Activated CD4-positive, alpha-beta T cell treated with anti-CD3 and anti-CD28 coated beads, Interleukin-10, Interleukin-2, amounts not matched to agents 100 ng/mL and 50 ng/mL, durations not matched to agents 16 hours and 8 hours (primary cell): ENCODE measurements around the gene STKLD1.
"Not testable (repeated sequence)": the region's sequence is repeated elsewhere in the genome, so short reads cannot be mapped to it uniquely, and the experiment has no call there.

ENCODE experiments used
- DNase-seq: peaks from one replicate; pipeline ENCODE4 v3.0.0-alpha.2; 2020

The STKLD1 gene

DNA sequence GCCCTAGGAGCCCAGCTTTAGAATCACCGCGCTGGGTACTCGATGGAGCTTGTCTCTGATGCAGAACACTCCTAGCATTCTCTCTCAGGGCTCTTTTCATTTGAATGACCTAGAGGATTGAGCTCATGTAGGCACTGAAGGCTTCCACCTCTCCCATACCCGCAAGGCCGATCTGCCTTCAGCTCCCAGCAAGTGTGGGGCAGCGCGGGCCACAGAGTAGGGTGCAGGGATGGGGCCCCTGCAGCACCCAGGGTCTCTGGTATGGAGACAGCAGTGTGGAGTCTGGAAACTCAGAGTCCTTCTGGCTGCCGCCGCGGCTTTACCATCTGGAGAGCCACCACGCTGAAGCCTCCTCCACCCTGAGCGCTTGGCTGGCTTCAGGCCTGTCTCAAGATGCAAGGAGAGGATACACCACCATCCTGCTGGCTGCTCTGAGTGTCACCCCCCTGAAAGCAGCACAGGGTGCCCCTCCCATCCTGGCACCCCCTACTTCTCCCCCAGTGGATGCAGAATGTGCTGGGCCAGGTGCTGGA lies 12.9 kb downstream of the STKLD1 start:
- DNase-seq: no peak

DNA sequence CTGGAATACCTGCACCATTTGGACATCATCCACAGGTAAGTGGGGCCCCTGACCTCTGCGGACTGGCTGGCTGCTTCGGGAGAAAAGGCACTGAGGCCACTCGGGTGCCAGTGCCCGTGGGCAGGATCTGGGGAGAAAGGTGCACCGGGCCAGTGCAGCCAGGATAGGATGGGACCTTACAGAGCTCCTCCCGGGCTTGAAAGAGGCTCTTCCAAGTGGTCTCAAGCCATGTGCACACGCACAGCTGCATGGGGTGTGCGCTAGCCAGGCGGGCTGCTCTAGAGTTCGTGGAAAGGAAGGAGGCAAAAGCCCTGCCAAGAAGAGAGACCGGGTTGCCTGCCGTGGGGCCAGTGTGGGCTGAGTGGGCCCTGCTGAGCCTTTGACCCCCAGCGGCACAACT lies 13.4 kb downstream of the STKLD1 start:
- DNase-seq: no peak

DNA sequence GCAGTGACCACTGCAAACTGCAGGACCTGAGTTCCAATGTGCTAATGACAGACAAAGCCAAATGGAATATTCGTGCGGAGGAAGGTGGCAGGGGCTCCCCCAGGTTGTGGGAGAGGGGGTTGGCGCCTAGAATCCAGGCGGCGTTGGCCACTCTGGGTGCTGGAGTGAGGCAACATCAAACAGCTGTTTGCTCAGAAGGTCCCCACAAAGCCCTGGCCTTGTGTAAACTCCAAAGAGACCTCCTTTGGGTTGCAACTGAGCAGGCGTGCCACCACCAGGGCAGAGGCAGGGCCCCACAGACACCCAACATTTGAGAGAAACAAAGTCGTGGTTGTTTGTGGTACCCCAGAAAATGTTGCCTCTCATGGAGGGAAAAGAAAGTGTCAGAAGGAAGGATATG lies 14.5 kb downstream of the STKLD1 start:
- DNase-seq: no peak

DNA sequence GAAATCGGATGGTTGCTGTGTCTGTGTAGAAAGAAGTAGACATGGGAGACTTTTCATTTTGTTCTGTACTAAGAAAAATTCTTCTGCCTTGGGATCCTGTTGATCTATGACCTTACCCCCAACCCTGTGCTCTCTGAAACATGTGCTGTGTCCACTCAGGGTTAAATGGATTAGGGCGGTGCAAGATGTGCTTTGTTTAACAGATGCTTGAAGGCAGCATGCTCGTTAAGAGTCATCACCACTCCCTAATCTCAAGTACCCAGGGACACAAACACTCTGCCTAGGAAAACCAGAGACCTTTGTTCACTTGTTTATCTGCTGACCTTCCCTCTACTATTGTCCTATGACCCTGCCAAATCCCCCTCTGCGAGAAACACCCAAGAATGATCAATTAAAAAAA lies 15.3 kb downstream of the STKLD1 start:
- not testable (repeated sequence) for DNase-seq

DNA sequence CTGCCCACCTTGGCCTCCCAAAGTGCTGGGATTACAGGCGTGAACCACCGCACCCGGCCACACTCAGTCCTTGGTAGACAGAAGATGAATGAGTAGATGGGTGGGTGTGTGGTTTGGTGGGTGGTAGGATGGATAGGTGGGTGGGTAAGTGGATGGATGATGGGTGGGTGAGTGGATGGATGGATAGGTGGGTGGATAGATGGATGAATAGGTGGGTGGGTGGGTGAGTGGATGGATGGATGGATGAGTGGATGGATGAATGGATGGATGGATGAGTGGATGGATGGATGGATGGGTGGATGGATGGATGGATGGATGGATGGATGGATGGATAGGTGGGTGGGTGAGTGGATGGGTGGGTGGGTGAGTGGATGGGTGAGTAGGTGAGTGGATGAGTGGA lies 16.1 kb downstream of the STKLD1 start:
- not testable (repeated sequence) for DNase-seq

DNA sequence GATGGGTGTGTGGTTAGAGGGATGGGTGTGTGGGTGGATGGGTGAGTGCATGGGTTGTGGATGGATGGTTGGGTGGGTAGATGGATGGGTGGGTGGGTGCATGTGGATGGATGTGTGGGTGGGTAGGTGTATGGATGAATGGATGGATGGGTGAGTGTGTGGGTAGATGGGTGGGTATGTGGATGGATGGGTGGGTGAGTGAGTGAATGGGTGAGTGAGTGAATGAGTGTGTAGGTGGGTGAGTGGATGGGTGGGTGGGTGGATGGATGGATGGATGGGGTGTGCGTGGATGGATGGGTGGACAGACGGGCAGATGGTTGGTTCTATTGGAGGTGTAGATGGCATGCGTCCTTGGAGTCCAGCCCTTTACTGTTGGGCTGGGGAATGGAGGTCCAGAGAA lies 17.2 kb downstream of the STKLD1 start:
- DNase-seq: no peak

DNA sequence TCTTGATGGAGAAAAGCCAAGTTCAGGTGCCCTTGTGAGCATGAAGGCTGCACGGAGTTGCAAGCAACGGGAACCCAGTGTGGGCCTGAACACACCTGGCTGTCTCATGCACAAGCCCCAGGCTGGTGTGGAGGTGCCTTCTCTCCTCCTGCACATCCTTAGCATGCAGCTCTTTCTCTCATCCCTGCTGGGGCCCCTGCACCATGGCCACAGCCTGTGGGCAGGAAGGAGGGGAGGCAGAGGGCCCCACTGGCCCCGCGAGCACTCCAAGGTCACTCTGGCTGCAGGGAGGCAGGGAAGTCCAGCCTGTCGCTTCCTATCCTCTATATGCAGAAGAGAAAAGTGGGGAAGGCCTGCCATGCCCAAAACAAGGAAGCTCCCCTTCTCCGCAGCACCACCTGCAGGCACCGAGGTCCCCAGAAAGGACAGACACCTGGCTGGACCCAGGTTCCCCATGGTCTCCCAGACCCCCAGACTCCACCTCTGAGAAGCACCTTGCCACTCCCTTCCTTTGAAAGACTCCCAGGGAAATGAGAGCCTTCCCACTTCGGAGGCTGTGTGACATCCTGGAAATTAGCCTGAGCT lies 18.6 kb downstream of the STKLD1 start:
- DNase-seq: no peak

DNA sequence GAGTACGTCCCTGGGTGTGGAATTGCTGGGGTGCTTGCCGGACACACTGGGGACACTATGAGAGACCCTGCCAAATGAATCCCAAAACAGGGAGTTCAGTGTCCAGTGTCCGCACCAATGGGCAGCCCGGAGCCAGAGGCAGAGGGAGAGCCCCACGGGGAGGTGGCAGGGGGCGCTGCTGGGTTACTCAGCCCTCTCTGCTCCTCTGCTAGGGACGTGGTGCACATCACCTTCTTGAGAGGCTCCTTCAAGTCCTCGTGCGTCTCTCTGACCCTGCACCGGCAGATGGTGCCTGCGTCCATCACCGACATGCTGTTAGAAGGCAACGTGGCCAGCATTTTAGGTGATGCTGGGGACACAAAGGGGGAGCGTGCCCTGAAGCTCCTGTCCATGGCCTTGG lies 20.8 kb downstream of the STKLD1 start:
- DNase-seq: no peak

DNA sequence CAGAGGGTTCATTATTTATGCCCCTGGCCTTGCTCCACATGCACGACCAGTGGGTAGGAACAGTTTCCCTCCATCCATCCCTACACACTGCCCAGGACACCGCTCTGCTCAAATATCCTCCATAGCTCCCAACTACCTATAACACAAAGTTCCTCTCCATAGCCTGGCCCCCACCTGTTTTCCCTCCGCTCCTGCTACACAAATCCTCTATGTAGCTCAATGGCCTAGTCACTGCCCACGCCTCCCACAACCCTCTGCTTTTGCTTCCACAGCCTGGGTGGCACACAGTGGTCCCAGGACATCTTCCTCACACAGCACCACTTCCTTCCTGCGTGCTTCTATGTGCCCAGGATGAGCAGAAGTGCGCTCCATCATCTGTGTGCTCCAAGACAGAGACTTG lies 21.2 kb downstream of the STKLD1 start:
- DNase-seq: no peak

DNA sequence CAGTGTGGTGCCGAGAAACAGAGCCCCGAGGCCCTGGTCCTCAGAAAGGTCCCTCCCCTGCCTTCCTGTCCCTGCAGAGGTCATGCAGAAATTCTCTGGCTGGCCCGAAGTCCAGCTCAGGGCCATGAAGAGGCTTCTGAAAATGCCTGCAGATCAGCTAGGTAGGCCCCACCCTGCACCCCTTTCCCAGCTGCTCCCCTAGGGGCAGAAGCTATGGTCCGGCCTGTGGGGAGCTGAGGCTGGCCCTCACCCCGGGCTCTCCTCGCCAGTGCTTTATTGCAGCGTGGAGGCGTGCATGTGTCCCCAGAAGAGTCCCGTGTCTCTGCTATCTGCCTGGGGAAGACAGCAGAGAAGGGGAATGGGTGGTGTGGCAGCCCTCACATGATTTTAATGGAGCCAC lies 21.7 kb downstream of the STKLD1 start:
- DNase-seq: no peak

DNA sequence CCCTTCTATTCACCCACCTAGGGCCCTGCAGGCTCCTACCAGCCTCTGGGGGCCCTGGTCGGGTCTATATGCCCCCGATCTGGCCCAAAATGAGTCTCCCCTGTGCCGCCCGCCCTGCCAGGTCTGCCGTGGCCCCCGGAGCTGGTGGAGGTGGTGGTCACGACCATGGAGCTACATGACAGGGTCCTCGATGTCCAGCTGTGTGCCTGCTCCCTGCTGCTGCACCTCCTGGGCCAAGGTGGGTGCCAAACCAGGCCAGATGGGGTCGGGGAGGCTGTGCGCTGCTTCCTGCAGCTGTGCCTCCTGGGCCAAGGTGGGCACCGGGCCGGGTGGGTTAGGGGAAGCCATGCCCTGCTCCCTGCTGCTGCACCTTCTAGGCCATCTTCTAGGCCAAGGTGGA lies 24.1 kb downstream of the STKLD1 start:
- DNase-seq: no peak

DNA sequence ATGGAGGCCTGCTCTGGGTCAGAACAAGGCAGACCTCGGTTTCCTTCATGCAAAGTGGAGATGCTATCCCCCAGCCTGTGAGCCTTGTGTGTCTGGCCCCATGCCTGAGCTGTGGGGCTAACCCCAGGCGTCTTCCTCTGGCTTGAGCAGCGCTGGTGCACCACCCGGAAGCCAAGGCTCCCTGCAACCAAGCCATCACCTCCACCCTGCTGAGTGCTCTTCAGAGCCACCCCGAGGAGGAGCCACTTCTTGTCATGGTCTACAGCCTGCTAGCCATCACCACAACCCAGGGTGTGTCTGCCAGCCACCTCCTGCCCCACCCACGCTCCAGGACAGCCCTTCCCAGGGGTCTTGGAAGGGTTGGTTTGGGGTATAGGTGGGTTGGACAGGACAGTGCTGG lies 25.4 kb downstream of the STKLD1 start:
- DNase-seq: no peak

DNA sequence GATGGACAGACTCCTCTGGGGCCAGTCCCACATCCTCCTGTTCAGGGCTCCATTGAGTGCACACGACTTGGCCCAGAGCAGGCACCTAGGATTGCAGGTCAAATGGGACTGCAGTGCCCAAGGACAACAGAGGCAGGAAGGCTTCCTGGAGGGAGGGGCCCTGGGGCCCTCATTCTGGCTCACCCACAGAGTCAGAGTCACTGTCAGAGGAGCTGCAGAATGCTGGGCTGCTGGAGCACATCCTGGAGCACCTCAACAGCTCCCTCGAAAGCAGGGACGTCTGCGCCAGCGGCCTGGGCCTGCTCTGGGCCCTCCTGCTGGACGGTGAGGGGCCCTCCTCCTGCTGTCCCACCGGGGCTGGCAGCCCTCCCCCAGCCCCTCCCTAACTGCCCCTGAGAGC lies 26.5 kb downstream of the STKLD1 start:
- no peak for DNase-seq

DNA sequence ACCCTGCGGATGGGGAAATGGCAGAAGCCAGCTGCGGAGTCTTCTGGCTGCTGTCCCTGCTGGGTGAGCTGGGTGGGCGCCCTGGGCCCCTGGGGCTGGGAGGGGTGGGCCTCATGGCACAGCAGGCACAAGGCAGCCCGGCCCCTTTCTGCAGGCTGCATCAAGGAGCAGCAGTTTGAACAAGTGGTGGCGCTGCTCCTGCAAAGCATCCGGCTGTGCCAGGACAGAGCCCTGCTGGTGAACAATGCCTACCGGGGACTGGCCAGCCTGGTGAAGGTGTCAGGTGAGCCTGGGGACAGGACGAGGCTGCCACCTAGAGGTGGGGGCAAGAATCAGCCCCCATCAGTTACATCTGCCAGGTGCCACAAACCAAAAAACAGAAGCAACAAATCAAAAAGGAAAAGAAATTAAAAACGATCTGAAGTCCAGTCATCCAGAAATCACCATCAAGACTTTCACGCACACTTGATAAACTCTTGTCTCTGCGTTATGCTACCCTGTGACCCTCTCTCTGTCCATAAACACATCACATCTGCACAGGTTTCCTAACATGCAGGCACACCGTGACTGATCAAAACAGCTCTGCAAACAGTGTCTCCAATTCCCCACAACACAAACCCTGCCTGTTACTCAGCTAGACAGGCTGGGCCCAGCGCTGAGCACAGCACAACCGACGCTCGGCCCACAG lies 27.7 kb downstream of the STKLD1 start:
- DNase-seq: peak; percentile 68

DNA sequence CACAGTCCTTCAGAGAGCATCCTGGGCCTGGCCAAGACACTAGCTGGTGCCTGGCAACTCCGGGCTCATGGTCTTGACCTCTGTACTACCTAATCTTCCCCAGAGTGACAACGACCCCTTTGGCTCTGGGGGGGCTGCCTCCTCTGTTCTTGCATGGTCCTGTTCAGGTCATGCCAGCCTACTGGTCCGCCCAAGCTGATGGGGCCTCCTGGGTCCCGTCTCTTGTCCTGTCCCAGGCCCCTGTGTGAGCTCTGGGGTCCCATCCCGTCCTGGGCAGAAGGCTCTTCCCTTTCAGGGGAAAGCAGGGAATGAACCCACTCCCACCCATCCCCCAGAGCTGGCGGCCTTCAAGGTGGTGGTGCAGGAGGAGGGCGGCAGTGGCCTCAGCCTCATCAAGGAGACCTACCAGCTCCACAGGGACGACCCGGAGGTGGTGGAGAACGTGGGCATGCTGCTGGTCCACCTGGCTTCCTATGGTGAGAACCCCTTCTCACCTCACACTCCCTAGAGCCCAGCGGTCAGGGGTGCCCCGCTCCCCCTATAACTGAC lies 28.4 kb downstream of the STKLD1 start:
- DNase-seq: no peak

DNA sequence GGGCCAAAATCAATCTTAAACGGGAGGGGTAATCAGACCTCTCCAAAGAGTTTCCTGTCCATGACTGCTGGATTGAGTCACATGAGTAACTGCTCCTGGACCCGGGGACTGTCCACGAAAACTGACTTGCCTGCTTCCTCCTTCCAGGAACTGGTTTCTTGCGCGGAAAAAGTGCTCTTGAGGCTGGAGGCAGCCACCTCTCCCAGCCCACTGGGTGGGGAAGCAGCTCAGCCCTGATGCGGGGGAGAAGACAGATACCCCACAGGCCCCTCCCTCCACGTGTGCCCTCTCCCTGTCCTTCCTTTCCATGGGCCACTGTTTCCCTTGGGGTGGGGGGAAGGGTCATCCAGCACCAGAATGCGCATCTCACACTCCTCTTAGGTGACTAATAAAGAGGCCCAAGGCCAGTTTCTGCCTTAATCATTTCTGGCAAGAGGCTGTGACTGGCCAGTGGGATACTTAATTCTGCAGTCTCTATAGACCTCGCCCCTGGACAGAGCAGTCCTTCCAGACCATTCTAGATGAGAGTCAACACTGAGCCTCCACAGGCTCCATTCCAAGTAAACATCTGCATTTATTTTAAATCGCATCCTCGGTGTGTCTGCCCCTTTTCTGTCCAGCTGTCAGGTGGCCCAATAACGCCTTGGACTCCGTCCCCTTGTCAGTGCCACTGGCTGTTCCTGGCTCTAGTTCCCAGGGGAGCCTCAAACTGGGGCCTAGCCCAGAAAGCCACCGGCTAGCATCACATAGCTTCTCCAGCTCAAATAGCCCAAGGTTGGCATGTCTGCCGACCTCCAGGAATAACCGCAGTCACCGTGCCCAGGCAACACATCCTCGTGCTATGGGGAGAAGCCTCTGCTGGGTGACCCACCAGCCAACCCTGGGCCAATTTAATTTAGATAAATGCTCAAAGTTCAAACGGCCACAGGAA lies 29.6 kb downstream of the STKLD1 start:
- no peak for DNase-seq

DNA sequence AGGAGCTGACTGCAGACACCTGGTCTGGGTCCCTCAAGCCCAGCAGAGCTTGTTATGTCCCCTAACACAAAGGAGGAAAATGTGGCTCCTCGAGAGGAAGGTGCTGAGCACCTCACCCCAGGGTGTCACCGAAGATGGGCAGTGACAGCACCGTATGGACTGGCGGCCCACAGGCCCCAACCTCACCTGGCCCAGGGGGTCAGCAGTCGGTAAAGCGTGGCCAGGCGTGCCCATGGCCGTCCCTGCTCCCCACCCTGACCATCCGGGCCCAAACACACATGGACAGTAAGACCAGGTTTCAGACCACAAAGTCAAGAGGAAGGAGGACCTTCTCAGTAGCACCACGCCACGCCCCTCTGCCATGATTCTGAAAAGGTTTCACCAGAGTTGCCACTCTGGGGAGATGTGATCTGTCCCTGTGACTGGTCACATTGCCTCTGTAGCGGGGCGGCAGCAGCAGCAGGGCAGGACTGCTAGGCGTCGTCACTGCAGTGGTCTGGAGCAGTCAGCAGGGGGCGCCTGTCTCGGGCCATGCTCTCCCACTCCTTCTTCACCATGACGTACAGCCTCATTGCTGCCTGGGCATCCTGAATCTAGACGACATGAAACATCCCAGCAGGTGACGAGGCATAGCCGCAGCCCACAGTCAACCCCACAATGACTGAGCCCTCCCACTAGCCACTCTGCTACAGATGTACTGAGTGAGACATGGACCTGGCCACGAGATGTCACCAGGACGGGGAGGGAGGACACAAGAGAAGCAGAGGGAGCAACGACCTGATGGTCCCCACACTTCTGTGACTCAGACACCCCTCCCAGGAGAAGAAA lies 30.5 kb downstream of the STKLD1 start:
- peak; percentile 89 for DNase-seq

DNA sequence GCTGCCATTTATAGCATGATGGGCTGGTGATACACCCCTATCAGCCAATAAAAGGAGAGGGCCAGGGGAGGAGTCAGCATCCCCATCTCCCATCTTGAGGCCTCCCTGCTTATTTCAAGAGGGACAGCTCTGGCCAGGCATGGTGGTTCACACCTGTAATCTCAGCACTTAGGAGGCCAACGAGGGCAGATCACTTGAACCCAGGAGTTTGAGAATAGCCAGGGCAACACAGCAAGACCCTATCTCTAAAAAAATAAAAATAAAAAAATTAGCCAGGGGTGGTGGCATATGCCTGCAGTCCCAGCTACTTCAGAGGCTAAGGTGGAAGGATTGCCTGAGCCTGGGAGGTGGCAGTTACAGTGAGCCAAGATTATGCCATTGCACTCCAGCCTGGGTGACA lies 31.9 kb downstream of the STKLD1 start:
- DNase-seq: no peak

DNA sequence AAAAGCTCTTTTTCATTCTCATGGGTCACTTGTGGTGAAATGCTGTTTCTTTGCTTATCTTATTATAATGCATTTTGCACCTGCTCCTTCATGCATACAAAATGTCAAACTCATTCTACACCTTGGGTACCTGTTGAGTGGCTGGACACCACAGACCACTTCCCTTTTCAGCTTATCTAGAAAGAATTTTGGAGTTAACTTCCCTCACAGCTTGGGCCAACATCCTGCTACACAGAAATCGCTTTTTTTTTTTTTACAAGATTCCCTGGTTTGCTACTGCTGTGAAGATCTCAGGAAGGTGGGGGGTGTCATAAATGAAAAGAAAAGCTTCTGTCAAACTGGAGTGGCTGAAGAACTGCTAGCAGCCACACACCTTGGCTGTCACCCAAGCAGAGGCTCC lies 39.0 kb downstream of the STKLD1 start:
- DNase-seq: no peak

DNA sequence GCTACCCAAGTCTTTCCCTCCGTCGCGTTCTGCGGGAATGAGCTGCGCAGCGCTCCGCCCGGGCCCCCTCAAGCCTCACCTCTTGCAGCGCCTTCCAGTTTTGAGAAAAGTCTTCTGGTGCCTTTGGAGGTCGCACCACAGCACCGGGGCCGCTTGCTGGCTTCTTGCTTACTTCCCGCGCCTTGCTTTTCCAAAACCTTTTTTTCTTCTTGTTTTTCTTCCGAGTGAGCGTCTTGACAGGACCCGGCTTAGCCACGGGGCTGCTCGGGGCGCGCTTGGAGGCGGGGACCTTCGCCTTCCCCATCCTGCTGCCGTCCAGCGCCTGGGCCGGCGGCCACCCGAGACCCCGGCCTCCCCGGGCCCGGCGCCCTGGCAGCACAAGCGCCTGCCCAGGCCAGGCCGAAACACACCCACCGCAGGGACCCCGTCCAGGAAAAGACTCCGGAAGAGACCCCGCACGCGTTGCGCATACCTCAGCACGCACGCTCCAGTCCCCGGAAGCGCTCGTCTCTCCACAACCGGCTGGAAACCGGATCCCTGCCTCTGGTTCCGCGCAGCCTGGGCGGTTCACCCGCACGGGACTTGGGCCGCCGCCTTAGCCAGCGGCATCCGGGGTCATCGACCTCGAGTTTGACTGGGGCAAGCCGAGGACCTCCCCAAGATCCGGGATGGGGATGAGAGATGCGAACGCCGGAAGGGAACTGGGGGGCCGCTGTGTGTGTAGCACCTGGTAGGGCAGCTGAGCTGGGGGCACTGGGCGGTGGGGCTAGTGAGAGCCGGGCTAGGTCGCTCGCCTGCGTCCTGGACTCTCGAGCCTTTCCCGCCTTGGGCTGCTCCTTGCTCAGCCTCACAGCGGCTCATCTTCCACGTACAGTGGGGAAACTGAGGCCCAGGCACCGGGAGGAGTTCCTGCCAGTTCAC lies 41.6 kb downstream of the STKLD1 start, which contains the start of gene REXO4:
Gene REXO4, minus strand, starts transcription at position 470 of the 921 bp plus-strand sequence. Its CDS starts 166 bp downstream, at position 304.
- DNase-seq: peak; percentile 96

DNA sequence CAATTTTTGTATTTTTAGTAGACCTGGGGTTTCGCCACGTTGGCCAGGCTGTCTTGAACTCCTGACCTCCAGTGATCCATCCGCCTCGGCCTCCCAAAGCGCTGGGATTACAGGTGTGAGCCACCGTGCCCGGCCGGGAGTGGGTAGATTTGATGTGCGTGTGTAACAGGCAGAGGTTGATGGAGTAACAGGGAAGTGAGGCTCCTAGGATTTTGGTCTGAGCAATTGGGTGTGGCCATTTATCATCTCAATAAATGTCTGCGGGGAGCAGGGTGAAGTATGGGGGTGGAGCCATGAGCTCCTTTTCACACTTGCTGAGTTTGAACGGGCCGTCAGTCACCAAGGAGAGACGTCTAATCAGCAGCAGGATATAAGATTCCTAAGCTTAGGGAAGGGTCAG lies 42.8 kb downstream of the STKLD1 start:
- no peak for DNase-seq
